Gastroesophageal sphincter (tissue), 3 donors: Measurements from ENCODE around the gene TNKS1BP1.

Source experiments
- POLR2A ChIP-seq, 2 donors: fragments of 450-650 bp; IDR thresholded peaks; one replicate each; pipeline ENCODE4 v1.6.1; 2017; ENCODE audit warnings: antibody characterized with exemption in 2 of 2, mild to moderate bottlenecking in 2 of 2, moderate library complexity in 1 of 2
- TF ChIP-seq, protein P1 (sequence below), 4 experiments: fragments of 200-600 bp in 2 of 4; fragments of 450-650 bp in 2 of 4; sonication (generic) in 1 of 4; IDR thresholded peaks; one replicate each; pipeline ENCODE4 v1.5.1; 2017 to 2019; ENCODE audit warnings: antibody characterized with exemption in 4 of 4, mild to moderate bottlenecking in 2 of 4, moderate library complexity in 2 of 4

GRCh38 chr11:57353852-57354251, 29.1 kb upstream of the TNKS1BP1 start:
- no peak for TF ChIP-seq POLR2A (IDR thresholded peaks at IDR 0.05)
- TF ChIP-seq, protein P1, sequence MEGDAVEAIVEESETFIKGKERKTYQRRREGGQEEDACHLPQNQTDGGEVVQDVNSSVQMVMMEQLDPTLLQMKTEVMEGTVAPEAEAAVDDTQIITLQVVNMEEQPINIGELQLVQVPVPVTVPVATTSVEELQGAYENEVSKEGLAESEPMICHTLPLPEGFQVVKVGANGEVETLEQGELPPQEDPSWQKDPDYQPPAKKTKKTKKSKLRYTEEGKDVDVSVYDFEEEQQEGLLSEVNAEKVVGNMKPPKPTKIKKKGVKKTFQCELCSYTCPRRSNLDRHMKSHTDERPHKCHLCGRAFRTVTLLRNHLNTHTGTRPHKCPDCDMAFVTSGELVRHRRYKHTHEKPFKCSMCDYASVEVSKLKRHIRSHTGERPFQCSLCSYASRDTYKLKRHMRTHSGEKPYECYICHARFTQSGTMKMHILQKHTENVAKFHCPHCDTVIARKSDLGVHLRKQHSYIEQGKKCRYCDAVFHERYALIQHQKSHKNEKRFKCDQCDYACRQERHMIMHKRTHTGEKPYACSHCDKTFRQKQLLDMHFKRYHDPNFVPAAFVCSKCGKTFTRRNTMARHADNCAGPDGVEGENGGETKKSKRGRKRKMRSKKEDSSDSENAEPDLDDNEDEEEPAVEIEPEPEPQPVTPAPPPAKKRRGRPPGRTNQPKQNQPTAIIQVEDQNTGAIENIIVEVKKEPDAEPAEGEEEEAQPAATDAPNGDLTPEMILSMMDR (IDR thresholded peaks at IDR 0.05): no peak
